GM13977 (cell line): ENCODE data around the gene ZG16.
"Not testable (repeated sequence)": the region's sequence is repeated elsewhere in the genome, so short reads cannot be mapped to it uniquely, and the experiment has no call there.

Experiments
- DNase-seq: peaks from one replicate; pipeline ENCODE4 v3.0.0; 2012; ENCODE audit warnings: low spot score
- CTCF ChIP-seq: IDR thresholded peaks from 2 replicates; pipeline ENCODE4 v1.5.1; 2012; ENCODE audit warnings: mild to moderate bottlenecking, control low read depth; ENCODE audit not compliant: insufficient read depth; ENCODE audit errors: extremely low read depth, missing control alignments
- in situ Hi-C: fragments of 300-500 bp; cut with MboI; formaldehyde crosslinking; loops from one replicate; pipeline ENCODE4 v1.12.0; 2022; ENCODE audit warnings: low sequenced_read_pairs, low pct_unique_long_range_greater_than_20kb, mixed read lengths, inconsistent platforms; ENCODE audit not compliant: unreplicated experiment

The ZG16 gene

GRCh38 chr16:29775742-29776408 is 2.2 kb upstream of the ZG16 start:
- DNase-seq = no peak
- in situ Hi-C loops = no loop called here

GRCh38 chr16:29779474-29779873 is 1.4 kb downstream of the ZG16 start:
- DNase-seq = no peak
- in situ Hi-C loops = no loop called here
- TF ChIP-seq CTCF = no peak

More at GRCh38 chr16:29775742-29776408, 2.2 kb upstream of the ZG16 start:
- TF ChIP-seq CTCF = no peak

- DNase-seq = not testable (repeated sequence)
- in situ Hi-C loops = loop anchor here (10.0 kb wide), 1 partner anchor 49 kb away; no protein-coding TSS in a partner anchor
These were observed 5.3 kb downstream of the ZG16 start for GRCh38 chr16:29783094-29783953.

GRCh38 chr16:29784157-29784556 is 6.1 kb downstream of the ZG16 start:
- in situ Hi-C loops = loop anchor here (10.0 kb wide), 1 partner anchor 49 kb away; no protein-coding TSS in a partner anchor
- no peak for DNase-seq
- TF ChIP-seq CTCF = no peak

GRCh38 chr16:29784901-29785500 is 6.9 kb downstream of the ZG16 start:
- peak; percentile 89 for TF ChIP-seq CTCF
- in situ Hi-C loops = loop anchor here (10.0 kb wide), 1 partner anchor 50 kb away; no protein-coding TSS in a partner anchor
- peak; percentile 70 for DNase-seq

- DNase-seq = not testable (repeated sequence)
- in situ Hi-C loops = loop anchor here (10.0 kb wide), 1 partner anchor 52 kb away; no protein-coding TSS in a partner anchor
These were observed 9.1 kb downstream of the ZG16 start for GRCh38 chr16:29787155-29787554.

GRCh38 chr16:29789775-29790182 is 11.7 kb downstream of the ZG16 start:
- DNase-seq = no peak
- in situ Hi-C loops = loop anchor here (10.0 kb wide), 1 partner anchor 55 kb away; no protein-coding TSS in a partner anchor
- no peak for TF ChIP-seq CTCF
